G401.6 (cell line): Measurements from ENCODE around the gene TNF.
"Not testable (repeated sequence)": the region's sequence is repeated elsewhere in the genome, so short reads cannot be mapped to it uniquely, and the experiment has no call there.

Experiments
- FAIRE-seq: peaks from 2 replicates; lab custom pipeline; 2012; peaks lifted over from hg19 to GRCh38; lab: Jason Lieb, UNC

Gene TNF

GRCh38 chr6:31588871-31589650 lies 13.7 kb downstream of the TNF start:
- no peak for FAIRE-seq

- not testable (repeated sequence) for FAIRE-seq
Measured at GRCh38 chr6:31590691-31591090, 15.3 kb downstream of the TNF start.

GRCh38 chr6:31592396-31592771 lies 17.0 kb downstream of the TNF start:
- no peak for FAIRE-seq

- FAIRE-seq, result no peak
Measured at GRCh38 chr6:31597006-31597405, 21.6 kb downstream of the TNF start.

- no peak for FAIRE-seq
Measured at GRCh38 chr6:31607317-31607716, 32.0 kb downstream of the TNF start.

GRCh38 chr6:31609519-31610406 lies 34.4 kb downstream of the TNF start:
- FAIRE-seq, result no peak

- FAIRE-seq, result no peak
Measured at GRCh38 chr6:31610968-31611367, 35.6 kb downstream of the TNF start.

- no peak for FAIRE-seq
Measured at GRCh38 chr6:31614075-31614619, 38.8 kb downstream of the TNF start.

GRCh38 chr6:31614684-31615578 lies 39.6 kb downstream of the TNF start, which contains the start of gene AIF1:
AIF1 (plus strand) TSS chr6:31615234; CDS start chr6:31615330, 96 bp downstream.
- FAIRE-seq, result no peak

GRCh38 chr6:31615748-31616147 lies 40.4 kb downstream of the TNF start:
- FAIRE-seq, result no peak

GRCh38 chr6:31617010-31617409 lies 41.6 kb downstream of the TNF start:
- FAIRE-seq, result no peak

GRCh38 chr6:31619805-31620585 lies 44.6 kb downstream of the TNF start:
- FAIRE-seq, result peak; percentile 99

GRCh38 chr6:31620586-31621319 lies 45.4 kb downstream of the TNF start, which contains the start of gene PRRC2A:
PRRC2A (plus strand) TSS chr6:31620715; CDS start chr6:31622790, 2,075 bp downstream.
- FAIRE-seq, result no peak

- no peak for FAIRE-seq
Measured at GRCh38 chr6:31621320-31621939, 46.1 kb downstream of the TNF start.

- no peak for FAIRE-seq
Measured at GRCh38 chr6:31621991-31622390, 46.6 kb downstream of the TNF start.

GRCh38 chr6:31622684-31623091 lies 47.3 kb downstream of the TNF start:
- FAIRE-seq, result no peak

GRCh38 chr6:31624070-31624469 lies 48.7 kb downstream of the TNF start:
- FAIRE-seq, result no peak

GRCh38 chr6:31626952-31627351 lies 51.6 kb downstream of the TNF start:
- no peak for FAIRE-seq

- FAIRE-seq, result no peak
Measured at GRCh38 chr6:31627690-31628287, 52.4 kb downstream of the TNF start.
